Gastroesophageal sphincter (tissue), 3 donors: Measurements from ENCODE around the gene NEDD4L.

Experiments
- CTCF ChIP-seq, 4 experiments: fragments of 200-600 bp in 2 of 4; fragments of 450-650 bp in 2 of 4; sonication (generic) in 1 of 4; IDR thresholded peaks; one replicate each; pipeline ENCODE4 v1.5.1; 2017 to 2019; ENCODE audit warnings: antibody characterized with exemption in 4 of 4, mild to moderate bottlenecking in 2 of 4, moderate library complexity in 2 of 4
- POLR2A ChIP-seq, 2 donors: fragments of 450-650 bp; IDR thresholded peaks; one replicate each; pipeline ENCODE4 v1.6.1; 2017; ENCODE audit warnings: antibody characterized with exemption in 2 of 2, mild to moderate bottlenecking in 2 of 2, moderate library complexity in 1 of 2
- POLR2AphosphoS5 ChIP-seq: sonication (generic); formaldehyde crosslinking; IDR thresholded peaks from one replicate; pipeline ENCODE4 v1.6.1; 2017; ENCODE audit warnings: antibody characterized with exemption

GRCh38 chr18:58095655-58096054, 51.6 kb downstream of the NEDD4L start:
- TF ChIP-seq CTCF (IDR thresholded peaks at IDR 0.05) (no peak), POLR2A (IDR thresholded peaks at IDR 0.05) (no peak), POLR2AphosphoS5 (no peak)
